AG10803 (cell line): ENCODE results near the gene TVP23A.
"Not testable (repeated sequence)": the region's sequence is repeated elsewhere in the genome, so short reads cannot be mapped to it uniquely, and the experiment has no call there.

ENCODE experiments used
- DNase-seq: peaks from one replicate; pipeline ENCODE4 v3.0.0; 2010; ENCODE audit warnings: low read depth
- H3K4me3 ChIP-seq: 2 replicates; pipeline ENCODE4 v1.5.1; 2011; ENCODE audit warnings: mild to moderate bottlenecking, low read length, control low read depth
- TF ChIP-seq, protein P1 (sequence below): conservative IDR thresholded peaks from 2 replicates; pipeline ENCODE4 v1.5.1; 2011; ENCODE audit warnings: mild to moderate bottlenecking, low read length, control low read depth, inconsistent platforms

Gene TVP23A

DNA sequence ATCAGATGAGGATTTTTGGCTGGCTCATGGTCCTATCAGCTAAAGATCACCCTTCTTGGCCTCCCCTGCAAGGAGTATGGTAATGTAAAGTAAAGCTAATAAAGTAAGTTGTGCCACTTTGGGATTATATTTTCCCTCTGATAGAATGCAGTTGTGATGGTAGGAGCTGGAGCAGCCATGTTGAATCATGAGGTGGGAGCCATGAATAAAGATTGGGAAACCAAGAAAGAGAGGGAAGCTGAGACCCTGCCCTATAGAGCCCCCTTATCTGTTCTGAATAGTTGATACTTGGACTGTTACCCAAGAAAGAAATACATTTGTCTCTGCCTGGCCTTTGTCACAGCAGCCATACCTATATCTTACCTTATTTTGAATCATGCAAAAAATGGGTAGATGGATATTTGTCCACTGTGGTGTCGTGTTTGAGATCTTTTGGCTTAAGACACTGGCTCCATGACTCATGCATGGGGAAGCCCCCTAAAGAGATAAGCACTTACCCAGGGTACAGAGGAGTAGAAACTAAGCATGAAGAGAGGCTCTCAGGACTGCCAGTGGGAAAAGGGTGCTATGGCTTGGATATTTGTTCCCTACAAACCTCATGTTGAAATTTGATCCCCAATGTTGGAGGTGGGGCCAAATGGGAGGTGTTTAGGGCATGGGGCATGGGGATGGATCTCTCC, 17.7 kb upstream of the TVP23A start:
- TF ChIP-seq, protein P1, sequence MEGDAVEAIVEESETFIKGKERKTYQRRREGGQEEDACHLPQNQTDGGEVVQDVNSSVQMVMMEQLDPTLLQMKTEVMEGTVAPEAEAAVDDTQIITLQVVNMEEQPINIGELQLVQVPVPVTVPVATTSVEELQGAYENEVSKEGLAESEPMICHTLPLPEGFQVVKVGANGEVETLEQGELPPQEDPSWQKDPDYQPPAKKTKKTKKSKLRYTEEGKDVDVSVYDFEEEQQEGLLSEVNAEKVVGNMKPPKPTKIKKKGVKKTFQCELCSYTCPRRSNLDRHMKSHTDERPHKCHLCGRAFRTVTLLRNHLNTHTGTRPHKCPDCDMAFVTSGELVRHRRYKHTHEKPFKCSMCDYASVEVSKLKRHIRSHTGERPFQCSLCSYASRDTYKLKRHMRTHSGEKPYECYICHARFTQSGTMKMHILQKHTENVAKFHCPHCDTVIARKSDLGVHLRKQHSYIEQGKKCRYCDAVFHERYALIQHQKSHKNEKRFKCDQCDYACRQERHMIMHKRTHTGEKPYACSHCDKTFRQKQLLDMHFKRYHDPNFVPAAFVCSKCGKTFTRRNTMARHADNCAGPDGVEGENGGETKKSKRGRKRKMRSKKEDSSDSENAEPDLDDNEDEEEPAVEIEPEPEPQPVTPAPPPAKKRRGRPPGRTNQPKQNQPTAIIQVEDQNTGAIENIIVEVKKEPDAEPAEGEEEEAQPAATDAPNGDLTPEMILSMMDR, result no peak
- H3K4me3 ChIP-seq, result no peak overlapping the region
- no peak for DNase-seq

DNA sequence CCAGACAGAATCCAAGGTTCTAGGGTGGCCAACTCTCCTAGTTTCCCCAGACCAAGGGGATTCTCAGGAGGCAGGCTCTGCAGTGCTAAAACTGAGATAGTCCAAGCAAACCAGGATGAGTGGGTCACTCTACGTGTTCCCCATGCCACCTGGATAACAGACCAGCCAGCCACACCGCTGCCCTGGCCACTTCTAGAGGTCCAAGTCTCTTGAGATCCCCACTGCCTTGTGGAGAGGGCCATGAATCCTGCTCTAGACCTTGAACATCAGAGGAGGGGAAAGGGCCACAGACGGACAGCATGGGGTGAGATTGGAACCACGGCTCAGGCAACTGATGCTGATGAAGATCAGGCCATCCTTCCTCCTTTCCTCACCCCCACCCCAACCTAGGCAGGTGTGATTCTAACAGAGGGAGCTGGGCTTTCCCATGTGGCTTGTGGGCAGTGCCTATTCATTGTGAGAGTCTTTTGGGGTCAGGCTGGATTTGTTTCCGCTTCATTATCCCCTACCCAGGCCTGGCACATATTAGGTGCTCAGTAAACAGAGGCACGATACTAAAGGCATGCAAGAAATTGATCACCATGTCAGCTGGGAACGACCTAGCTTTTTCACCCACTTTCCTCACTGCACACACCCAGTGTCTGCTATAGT, 16.8 kb upstream of the TVP23A start:
- DNase-seq, result no peak
- no peak overlapping the region for H3K4me3 ChIP-seq
- TF ChIP-seq, protein P1, result no peak

DNA sequence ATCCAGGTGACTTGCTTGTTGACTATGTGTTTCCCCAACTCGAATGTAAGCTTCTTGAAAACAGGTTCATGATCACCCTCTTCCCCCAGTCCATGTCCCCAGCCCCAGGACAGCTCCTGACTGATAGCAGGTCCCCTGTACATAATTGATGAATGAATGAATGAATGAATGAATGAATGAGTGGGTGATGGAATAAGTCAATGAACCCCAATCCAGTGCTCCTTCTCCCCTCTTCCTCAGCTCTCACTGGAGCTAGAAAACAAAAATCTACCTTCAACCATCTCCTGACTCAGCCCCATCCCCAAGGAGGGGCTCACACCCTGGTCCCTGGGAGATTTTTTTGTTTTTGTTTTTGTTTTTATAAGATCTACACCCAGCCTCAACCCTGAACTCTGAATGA, 16.2 kb upstream of the TVP23A start:
- TF ChIP-seq, protein P1, result no peak
- H3K4me3 ChIP-seq, result no peak overlapping the region
- no peak for DNase-seq

DNA sequence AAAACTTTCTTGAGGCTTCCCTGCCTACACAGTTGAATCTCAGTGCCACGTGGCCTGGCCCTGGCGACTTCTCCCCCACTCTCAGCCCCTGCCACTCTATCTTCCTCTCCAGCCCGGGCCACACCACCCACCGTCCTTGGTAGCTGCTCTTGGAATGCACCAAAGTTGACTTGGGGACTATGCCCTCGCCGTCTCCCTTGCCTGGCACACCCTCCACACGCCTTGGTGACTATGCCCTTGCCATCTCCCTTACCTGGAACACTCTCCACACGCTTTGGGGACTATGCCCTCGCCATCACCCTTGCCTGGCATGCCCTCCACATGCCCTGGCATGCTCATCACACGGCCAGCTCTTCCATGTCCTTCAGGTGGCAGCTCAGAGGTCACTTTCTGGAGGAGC, 15.5 kb upstream of the TVP23A start:
- TF ChIP-seq, protein P1, result no peak
- H3K4me3 ChIP-seq, result no peak overlapping the region
- DNase-seq, result no peak

DNA sequence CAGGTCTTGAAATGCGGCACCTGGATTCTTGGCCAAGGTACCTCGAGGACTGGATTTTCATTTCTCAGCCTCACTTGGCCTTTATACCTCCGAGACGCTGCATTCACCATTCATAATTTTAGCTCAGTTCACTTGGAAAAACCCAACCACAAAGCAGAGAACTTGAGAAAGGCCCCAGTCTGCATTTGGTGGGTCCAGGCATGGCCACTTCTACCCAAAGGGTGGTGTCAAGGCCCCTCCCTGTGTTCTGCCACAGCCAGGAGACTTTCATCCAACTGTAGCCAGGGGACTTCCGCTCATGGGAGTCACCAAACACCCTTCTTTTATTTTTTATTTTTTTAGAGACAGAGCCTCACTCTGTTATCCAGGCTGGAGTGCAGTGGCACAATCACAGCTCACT, 14.7 kb upstream of the TVP23A start:
- H3K4me3 ChIP-seq, result no peak overlapping the region
- TF ChIP-seq, protein P1, result no peak
- no peak for DNase-seq

DNA sequence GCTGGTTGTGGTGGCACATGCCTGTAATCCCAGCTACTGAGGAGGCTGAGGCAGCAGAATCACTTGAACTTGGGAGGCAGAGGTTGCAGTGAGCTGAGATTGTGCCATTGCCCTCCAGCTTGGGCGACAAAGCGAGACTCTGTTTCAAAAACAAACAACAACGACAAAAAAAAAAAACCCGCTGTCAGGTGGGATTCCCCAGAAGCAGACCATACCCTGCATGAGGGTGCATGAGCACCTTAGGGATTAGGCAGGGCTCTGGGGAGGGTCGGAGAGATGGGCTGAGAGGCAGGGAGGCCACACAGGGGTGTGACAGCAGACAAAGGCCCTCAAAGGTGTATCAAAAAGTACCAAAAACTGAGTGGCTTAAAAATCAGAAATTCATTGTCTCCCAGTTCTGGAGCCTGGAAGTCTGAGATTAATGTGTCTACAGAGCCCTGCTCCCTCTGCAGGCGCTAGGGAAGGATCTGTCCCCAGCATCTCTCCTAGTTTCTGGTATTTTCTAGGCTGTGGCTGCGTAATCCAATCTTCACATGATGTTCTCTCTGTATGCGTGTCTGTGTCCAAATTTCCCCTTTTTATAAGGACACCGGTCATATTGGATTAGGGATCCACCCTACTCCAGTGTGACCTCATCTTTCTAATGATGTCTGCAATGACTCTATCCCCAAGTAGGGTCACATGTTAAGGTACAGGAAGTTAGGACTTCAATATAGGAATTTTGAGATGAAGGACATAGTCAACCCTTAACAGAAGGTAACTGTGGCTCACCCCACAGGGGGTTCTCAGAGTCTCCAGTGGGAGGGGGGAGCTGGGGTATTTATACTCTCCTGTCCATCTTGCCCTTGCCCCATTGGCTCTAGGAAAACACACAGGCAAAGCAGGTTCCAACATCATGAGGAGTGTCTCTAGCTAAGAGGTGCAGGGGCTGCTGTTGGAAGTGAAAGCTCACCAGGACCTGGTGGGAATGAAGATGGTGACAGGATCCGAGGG, 13.6 kb upstream of the TVP23A start:
- TF ChIP-seq, protein P1, result no peak
- DNase-seq, result no peak
- H3K4me3 ChIP-seq, result no peak overlapping the region

DNA sequence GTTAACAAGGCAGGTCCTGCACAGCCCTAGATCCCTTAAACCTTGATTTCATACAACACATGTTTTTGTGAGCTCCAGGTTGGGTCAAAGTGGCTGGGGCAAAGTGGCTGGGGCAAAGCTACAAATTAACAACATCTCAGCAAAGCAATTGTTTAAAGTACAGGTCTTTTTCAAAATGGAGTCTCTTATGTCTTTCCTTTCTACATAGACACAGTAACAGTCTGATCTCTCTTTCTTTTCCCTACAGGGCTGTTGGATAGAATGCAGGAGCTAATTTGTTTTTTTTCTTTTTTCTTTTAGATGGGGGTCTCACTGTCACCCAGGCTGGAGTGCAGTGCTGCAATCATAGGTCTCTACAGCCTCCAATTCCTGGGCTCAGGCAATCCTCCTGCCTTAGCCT, 11.6 kb upstream of the TVP23A start:
- not testable (repeated sequence) for H3K4me3 ChIP-seq, DNase-seq

DNA sequence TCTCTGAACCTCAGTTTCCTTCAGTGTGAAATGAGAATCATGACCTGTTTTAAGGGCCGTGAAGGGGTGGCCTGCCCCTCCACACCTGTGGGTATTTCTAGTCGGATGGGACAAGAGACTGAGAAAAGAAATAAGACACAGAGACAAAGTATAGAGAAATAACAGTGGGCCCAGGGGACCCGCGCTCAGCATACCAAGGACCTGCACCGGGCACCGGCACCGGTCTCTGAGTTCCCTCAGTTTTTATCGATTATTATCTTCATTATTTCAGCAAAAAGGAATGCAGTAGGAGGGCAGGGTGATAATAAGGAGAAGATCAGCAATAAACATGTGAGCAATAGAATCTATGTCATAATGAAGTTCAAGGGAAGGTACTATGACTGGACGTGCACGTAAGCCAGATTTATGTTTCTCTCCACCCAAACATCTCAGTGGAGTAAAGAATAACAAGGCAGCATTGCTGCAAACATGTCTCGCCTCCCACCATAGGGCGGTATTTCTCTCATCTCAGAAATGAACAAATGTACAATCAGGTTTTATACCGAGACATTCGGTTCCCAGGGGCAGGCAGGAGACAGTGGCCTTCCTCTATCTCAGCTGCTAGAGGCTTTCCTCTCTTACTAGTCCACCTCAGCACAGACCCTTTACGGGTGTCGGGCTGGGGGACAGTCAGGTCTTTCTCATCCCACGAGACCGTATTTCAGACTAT, 10.9 kb upstream of the TVP23A start:
- DNase-seq, H3K4me3 ChIP-seq: not testable (repeated sequence)
